Measurements from ENCODE around the gene PLSCR3.

Gene PLSCR3

GRCh38 chr17:7413346-7413985, 19.1 kb upstream of the PLSCR3 start:
- Histone ChIP-seq H3K4me1 (ENCODE audit: control insufficient read depth, insufficient read depth, low read length) (no peaks in the 10 kb centered on the region), H3K9ac (ENCODE audit: low read depth, low read length) (no peak overlapping the region), H3K4me3 (ENCODE audit: low read depth, low read length) (no peak overlapping the region), H3K27me3 (ENCODE audit: control insufficient read depth, insufficient read depth, low read length) (no peaks in the 10 kb centered on the region), H3K27ac (ENCODE audit: low read depth, low read length) (no peak overlapping the region), H3K9me3 (ENCODE audit: control insufficient read depth, insufficient read depth, low read length) (no peaks in the 10 kb centered on the region), H3K36me3 (ENCODE audit: control insufficient read depth, insufficient read depth, low read length) (peaks cover 57% of the 10 kb centered on the region)

DNA sequence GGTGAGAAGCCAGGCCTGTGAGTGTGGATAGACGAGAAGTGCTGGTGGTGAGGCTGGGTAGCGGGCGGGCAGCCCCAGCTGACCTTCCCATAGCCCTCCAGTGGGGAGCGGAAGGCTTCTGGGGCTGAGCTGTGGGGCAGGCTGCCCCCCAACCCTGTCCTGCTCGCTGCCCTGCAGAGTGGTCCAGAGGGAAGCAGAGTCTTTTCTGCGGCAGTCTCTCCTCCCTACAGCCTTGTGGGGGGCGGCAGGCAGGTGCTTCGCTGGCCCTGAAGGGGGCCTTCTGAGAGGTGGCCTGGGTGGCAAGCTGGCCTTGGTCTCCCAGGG, 17.1 kb upstream of the PLSCR3 start:
- Histone ChIP-seq H3K4me3 (ENCODE audit: low read depth, low read length) (no peak overlapping the region), H3K36me3 (ENCODE audit: control insufficient read depth, insufficient read depth, low read length) (peaks cover 46% of the 10 kb centered on the region), H3K9ac (ENCODE audit: low read depth, low read length) (no peak overlapping the region), H3K9me3 (ENCODE audit: control insufficient read depth, insufficient read depth, low read length) (no peaks in the 10 kb centered on the region), H3K27me3 (ENCODE audit: control insufficient read depth, insufficient read depth, low read length) (no peaks in the 10 kb centered on the region), H3K4me1 (ENCODE audit: control insufficient read depth, insufficient read depth, low read length) (peaks cover 6% of the 10 kb centered on the region; the same call in 1 of the 2 replicates), H3K27ac (ENCODE audit: low read depth, low read length) (no peak overlapping the region)

DNA sequence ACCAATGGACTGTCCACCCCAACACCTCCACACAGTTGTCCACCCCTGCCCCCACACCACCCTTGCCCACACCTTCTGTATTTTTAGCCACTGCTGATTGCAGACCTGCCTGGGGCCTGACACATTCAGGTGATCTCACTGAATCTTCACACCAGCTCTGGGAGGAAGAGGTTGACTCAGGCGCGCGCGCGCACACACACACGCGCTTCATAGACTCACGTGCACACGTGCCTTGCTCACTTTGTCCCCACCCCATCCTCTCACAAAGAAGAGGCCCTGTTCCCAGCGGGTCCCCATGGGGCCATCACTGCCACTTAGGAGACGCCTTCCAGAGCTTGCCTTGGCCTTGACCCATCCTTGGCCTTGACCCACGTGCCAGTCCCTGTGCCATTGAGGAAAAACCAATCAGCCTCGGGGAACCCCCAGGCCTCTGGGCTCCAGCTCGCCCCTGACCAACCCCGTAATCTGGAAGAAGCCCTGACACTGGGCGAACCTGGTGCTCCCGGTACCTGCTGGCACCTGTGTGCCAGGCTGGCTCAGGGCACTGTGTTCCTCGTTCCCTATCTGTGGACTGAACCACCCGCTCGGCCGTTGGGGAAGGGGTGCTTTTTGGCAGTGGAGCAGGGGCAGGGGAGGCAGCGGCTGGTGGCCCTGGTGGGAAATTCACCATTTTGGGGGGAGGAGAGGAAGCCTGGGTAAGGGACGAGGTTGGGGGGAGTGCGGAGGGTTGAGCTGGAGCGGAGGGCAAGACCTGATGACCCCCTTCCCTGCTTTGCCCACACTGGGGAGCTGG, 16.5 kb upstream of the PLSCR3 start:
- Histone ChIP-seq H3K9me3 (ENCODE audit: control insufficient read depth, insufficient read depth, low read length) (no peaks in the 10 kb centered on the region), H3K4me1 (ENCODE audit: control insufficient read depth, insufficient read depth, low read length) (peaks cover 6% of the 10 kb centered on the region; the same call in 1 of the 2 replicates), H3K4me3 (ENCODE audit: low read depth, low read length) (no peak overlapping the region), H3K9ac (ENCODE audit: low read depth, low read length) (no peak overlapping the region), H3K27ac (ENCODE audit: low read depth, low read length) (no peak overlapping the region), H3K27me3 (ENCODE audit: control insufficient read depth, insufficient read depth, low read length) (no peaks in the 10 kb centered on the region), H3K36me3 (ENCODE audit: control insufficient read depth, insufficient read depth, low read length) (peaks cover 41% of the 10 kb centered on the region)

- H3K4me1 ChIP-seq (ENCODE audit: control insufficient read depth, insufficient read depth, low read length) = peaks cover 6% of the 10 kb centered on the region; the same call in 1 of the 2 replicates
- no peak overlapping the region for H3K4me3 ChIP-seq (ENCODE audit: low read depth, low read length)
- no peaks in the 10 kb centered on the region for H3K9me3 ChIP-seq (ENCODE audit: control insufficient read depth, insufficient read depth, low read length)
- H3K27me3 ChIP-seq (ENCODE audit: control insufficient read depth, insufficient read depth, low read length) = no peaks in the 10 kb centered on the region
- H3K9ac ChIP-seq (ENCODE audit: low read depth, low read length) = no peak overlapping the region
- peaks cover 30% of the 10 kb centered on the region for H3K36me3 ChIP-seq (ENCODE audit: control insufficient read depth, insufficient read depth, low read length)
- H3K27ac ChIP-seq (ENCODE audit: low read depth, low read length) = no peak overlapping the region
Observed at GRCh38 chr17:7409716-7410115, 15.4 kb upstream of the PLSCR3 start.

DNA sequence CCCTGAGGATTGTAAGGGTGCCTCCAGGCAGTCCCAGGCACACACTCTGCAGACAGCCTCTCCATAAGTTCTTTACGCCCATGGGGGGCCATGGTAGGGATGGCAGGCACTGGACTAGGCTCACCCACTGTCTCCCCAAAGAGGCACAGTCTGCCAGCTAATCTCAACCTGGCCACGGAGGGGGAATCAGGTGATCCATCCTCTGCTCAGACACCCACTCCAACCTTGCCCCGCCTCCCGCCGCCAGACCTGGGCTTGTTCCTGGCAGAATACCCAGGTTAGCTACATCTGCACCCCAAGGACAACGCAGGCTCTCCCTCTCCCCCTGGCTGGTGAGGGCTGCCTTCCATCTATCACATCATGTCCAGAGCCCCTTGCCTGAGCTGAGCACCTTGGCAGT, 14.5 kb upstream of the PLSCR3 start:
- Histone ChIP-seq H3K27me3 (ENCODE audit: control insufficient read depth, insufficient read depth, low read length) (no peaks in the 10 kb centered on the region), H3K9ac (ENCODE audit: low read depth, low read length) (no peak overlapping the region), H3K27ac (ENCODE audit: low read depth, low read length) (no peak overlapping the region), H3K4me3 (ENCODE audit: low read depth, low read length) (peak overlapping the region; percentile 46; the same call in 1 of the 2 replicates), H3K9me3 (ENCODE audit: control insufficient read depth, insufficient read depth, low read length) (no peaks in the 10 kb centered on the region), H3K4me1 (ENCODE audit: control insufficient read depth, insufficient read depth, low read length) (peaks cover 6% of the 10 kb centered on the region; the same call in 1 of the 2 replicates), H3K36me3 (ENCODE audit: control insufficient read depth, insufficient read depth, low read length) (peaks cover 25% of the 10 kb centered on the region)

- peak overlapping the region; percentile 36; the same call in 1 of the 2 replicates for H3K9ac ChIP-seq (ENCODE audit: low read depth, low read length)
- peak overlapping the region; percentile 46 for H3K4me3 ChIP-seq (ENCODE audit: low read depth, low read length)
- H3K27ac ChIP-seq (ENCODE audit: low read depth, low read length) = no peak overlapping the region
- peaks cover 25% of the 10 kb centered on the region for H3K36me3 ChIP-seq (ENCODE audit: control insufficient read depth, insufficient read depth, low read length)
- H3K27me3 ChIP-seq (ENCODE audit: control insufficient read depth, insufficient read depth, low read length) = no peaks in the 10 kb centered on the region
- H3K9me3 ChIP-seq (ENCODE audit: control insufficient read depth, insufficient read depth, low read length) = no peaks in the 10 kb centered on the region
- peaks cover 6% of the 10 kb centered on the region; the same call in 1 of the 2 replicates for H3K4me1 ChIP-seq (ENCODE audit: control insufficient read depth, insufficient read depth, low read length)
Observed at GRCh38 chr17:7408252-7408727, 14.0 kb upstream of the PLSCR3 start.

DNA sequence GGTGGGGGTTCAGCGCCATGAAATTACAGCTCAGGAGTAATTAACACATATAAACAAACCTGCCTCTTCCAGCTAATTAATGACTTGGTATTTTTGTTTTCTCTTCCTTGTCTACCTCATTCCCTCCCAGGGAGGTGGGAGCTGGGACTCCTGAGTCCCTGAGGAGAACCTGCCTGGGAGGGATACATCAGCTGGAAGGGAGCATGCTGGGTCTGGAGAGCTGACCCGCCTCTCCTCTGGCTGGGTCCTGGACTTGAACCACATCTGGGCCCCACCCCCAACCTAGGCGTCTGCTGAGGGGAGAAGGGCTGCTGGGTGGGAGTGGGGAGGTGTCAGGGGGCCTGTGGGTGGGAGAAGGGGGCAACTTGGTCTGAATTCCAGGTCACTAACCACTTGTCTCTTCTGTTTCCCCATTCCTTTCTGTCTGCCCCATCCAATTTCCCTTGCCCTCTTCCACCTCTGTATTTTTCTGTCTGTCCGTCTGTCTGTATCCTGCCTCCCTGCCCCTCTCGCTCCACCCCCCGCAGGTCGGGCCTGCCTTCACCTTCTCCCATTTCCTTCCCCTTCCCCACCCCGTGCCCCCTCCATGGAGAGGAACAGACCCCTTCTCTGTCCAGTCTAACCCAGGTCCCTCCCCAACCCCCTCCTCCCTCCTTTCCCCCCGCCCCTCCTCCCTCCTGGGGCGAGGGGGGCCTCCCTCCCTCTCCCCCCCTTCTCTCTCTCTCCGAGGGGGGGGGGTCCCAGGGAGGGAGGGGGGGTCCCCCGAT, 13.3 kb upstream of the PLSCR3 start, which contains the start of gene NLGN2:
NLGN2 (plus strand) TSS at position 361 of the 767 bp plus-strand sequence. CDS start 411 bp downstream, outside the sequence.
- no peaks in the 10 kb centered on the region for H3K27me3 ChIP-seq (ENCODE audit: control insufficient read depth, insufficient read depth, low read length)
- H3K4me1 ChIP-seq (ENCODE audit: control insufficient read depth, insufficient read depth, low read length) = peaks cover 12% of the 10 kb centered on the region; the same call in 1 of the 2 replicates
- H3K36me3 ChIP-seq (ENCODE audit: control insufficient read depth, insufficient read depth, low read length) = peaks cover 25% of the 10 kb centered on the region
- H3K27ac ChIP-seq (ENCODE audit: low read depth, low read length) = no peak within 1 kb of the TSS
- peak within 1 kb of the TSS; percentile 46 for H3K4me3 ChIP-seq (ENCODE audit: low read depth, low read length)
- H3K9ac ChIP-seq (ENCODE audit: low read depth, low read length) = peak within 1 kb of the TSS; percentile 36; the same call in 1 of the 2 replicates
- no peaks in the 10 kb centered on the region for H3K9me3 ChIP-seq (ENCODE audit: control insufficient read depth, insufficient read depth, low read length)

DNA sequence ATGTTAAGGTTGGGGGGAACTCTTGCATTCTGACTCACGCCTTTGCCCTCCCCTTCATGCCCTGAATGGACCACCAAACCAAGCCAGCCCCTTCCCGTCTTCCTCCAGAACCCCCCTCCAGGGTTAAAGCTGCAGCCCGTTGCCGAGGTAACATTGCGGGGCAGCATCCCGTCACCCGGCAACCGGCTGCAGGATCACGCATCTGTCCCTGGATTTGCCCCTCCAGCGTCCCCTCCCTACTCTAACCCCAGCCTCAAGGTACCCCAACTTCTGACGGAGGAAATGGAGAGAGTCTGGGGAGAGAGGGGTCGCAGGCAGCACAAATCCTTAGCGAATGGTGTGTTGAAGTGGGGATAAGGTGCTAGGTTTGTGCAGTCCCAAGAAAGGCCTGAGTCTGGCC, 12.8 kb upstream of the PLSCR3 start:
- Histone ChIP-seq H3K4me1 (ENCODE audit: control insufficient read depth, insufficient read depth, low read length) (peaks cover 13% of the 10 kb centered on the region; the same call in 1 of the 2 replicates), H3K9me3 (ENCODE audit: control insufficient read depth, insufficient read depth, low read length) (no peaks in the 10 kb centered on the region), H3K36me3 (ENCODE audit: control insufficient read depth, insufficient read depth, low read length) (peaks cover 25% of the 10 kb centered on the region), H3K9ac (ENCODE audit: low read depth, low read length) (no peak overlapping the region), H3K4me3 (ENCODE audit: low read depth, low read length) (no peak overlapping the region; the same call in 1 of the 2 replicates), H3K27me3 (ENCODE audit: control insufficient read depth, insufficient read depth, low read length) (no peaks in the 10 kb centered on the region), H3K27ac (ENCODE audit: low read depth, low read length) (no peak overlapping the region)

DNA sequence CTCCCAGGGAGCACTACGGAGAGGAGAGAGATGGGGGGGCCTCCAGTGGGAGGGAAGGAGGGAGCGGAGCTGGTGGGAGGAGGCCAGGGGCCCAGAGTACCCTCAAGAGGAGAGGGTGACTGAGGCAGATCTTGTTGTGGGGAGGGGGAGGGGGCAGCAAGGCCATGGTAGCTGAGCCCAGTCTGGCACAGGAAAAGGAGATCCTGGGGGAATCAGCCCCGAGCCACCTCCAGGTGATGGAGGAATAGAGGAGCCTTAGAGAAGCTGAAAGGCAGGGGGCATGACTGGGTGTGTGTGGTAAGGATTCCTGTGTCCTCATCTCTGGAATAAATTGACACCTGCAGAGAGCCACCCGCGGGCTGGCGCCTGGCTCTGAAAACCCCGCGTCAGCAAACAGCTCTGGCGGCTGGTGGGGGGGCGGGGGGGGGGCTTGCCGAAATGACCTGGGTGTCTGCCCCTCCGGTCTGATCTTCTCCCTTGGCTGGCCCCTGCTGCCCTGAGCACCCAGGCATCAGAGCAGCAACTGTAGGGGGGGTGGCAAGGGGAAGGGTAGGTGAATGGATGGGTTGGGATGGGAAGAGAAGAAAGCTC, 12.0 kb upstream of the PLSCR3 start:
- Histone ChIP-seq H3K27ac (ENCODE audit: low read depth, low read length) (no peak overlapping the region), H3K9me3 (ENCODE audit: control insufficient read depth, insufficient read depth, low read length) (no peaks in the 10 kb centered on the region), H3K36me3 (ENCODE audit: control insufficient read depth, insufficient read depth, low read length) (peaks cover 25% of the 10 kb centered on the region), H3K27me3 (ENCODE audit: control insufficient read depth, insufficient read depth, low read length) (no peaks in the 10 kb centered on the region), H3K4me1 (ENCODE audit: control insufficient read depth, insufficient read depth, low read length) (peaks cover 13% of the 10 kb centered on the region; the same call in 1 of the 2 replicates), H3K4me3 (ENCODE audit: low read depth, low read length) (peak overlapping the region; percentile 81), H3K9ac (ENCODE audit: low read depth, low read length) (no peak overlapping the region)

Data from HUES48 (cell line).